IgD-negative memory B cell (primary cell): ENCODE measurements around the gene ARHGAP44. TPM values are rescaled to one million over a fixed set of nuclear protein-coding genes. Genes with fewer than 3 reads are reported as not detected.

Source experiments
- H3K27ac Mint-ChIP-seq, 3 donors: one replicate each; pipeline ENCODE4 v1.8.0; 2020 to 2022; ENCODE audit warnings: mild to moderate bottlenecking in 3 of 3, mixed read lengths in 3 of 3, moderate library complexity in 1 of 3
- H3K27me3 Mint-ChIP-seq: one replicate; pipeline ENCODE4 v1.8.0; 2021; ENCODE audit warnings: mixed read lengths
- H3K36me3 Mint-ChIP-seq: one replicate; pipeline ENCODE4 v1.8.0; 2020; ENCODE audit warnings: mild to moderate bottlenecking, mixed read lengths
- H3K4me1 Mint-ChIP-seq, 3 donors: one replicate each; pipeline ENCODE4 v1.8.0; 2020 to 2022; ENCODE audit warnings: mixed read lengths in 3 of 3, mild to moderate bottlenecking in 1 of 3
- H3K4me3 Mint-ChIP-seq, 4 donors: one replicate each; pipeline ENCODE4 v1.8.0; 2020 to 2022; ENCODE audit warnings: mild to moderate bottlenecking in 4 of 4, mixed read lengths in 4 of 4, moderate library complexity in 3 of 4
- H3K9me3 Mint-ChIP-seq, 3 donors: one replicate each; pipeline ENCODE4 v1.8.0; 2020 to 2021; ENCODE audit warnings: mixed read lengths in 3 of 3, mild to moderate bottlenecking in 1 of 3
- polyA plus RNA-seq: library from polyadenylated mRNA; unstranded; fragments of 300-500 nt; fragmentation: Illumina TruSeq; gene quantifications from one replicate; pipeline ENCODE4 v1.2.3, GENCODE V29; 2021

ARHGAP44 gene
- polyA plus RNA-seq, 1 donor from 2014 or later = 0.90 TPM

DNA sequence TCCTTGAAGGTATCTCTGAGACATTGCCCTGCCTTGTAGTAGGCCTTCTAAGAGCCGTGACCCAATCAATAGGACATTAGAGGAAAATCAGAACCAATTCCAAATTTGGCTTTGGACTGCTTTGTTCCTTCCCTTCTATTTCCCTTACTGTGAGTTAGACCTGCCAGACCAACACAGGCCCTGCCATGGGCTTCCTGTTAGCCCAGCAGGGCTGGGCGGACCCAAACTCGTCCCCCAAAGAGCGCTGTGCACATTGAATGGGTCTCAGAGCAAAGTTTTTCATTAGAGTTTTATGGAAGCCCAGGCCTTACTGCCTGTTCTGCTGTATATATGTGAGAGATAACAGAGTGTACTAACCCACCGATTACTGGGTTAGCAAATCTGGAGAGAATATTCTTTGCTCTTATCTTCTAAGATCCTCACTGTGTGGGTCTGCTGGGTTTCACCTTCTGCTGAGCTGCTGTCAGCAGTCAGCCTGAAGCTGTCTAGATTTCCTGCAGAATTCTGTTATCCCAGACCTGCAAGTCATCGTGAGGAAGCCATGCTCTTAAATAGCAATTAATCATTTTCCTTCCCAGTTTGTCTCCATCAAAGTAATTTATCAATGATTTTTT lies 5.7 kb downstream of the ARHGAP44 start:
- H3K36me3 Mint-ChIP-seq = peaks cover 3% of the 10 kb centered on the region
- peaks cover 4 to 7% (median 5%) of the 10 kb centered on the region in 3 donors for H3K4me1 Mint-ChIP-seq
- no peak overlapping the region for H3K4me3 Mint-ChIP-seq
- peaks cover 4 to 9% (median 5%) of the 10 kb centered on the region in 3 donors for H3K9me3 Mint-ChIP-seq
- H3K27me3 Mint-ChIP-seq = peaks cover 11% of the 10 kb centered on the region
- no peak overlapping the region for H3K27ac Mint-ChIP-seq

DNA sequence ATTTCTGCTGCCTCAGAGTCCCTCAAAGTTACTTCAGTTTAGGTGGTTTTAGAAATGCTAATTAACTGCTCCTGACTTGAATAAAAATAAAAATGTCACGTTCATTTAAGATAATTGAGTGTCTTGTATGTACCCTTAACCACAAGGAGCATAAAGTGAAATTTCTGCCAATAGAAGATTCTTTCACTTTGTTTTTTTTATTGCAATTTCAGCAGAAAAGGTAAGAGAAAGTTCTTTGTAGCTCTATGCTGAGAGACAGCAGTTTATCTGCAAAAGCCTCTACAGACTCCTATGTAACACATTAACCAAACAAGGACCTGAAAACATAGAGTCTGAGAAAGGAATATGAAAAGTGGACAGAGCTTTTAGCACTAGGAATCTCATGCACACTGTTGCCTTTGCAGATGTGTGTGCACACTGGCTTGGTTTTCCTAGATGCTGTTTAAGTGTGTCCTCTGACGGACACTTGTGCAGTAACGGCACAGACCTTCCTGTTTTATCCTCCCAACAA lies 11.6 kb downstream of the ARHGAP44 start:
- Mint-ChIP-seq H3K4me1 (no peaks in the 10 kb centered on the region), H3K27me3 (no peaks in the 10 kb centered on the region), H3K27ac (no peak overlapping the region), H3K9me3 (peaks cover 4 to 9% (median 5%) of the 10 kb centered on the region in 3 donors), H3K4me3 (no peak overlapping the region), H3K36me3 (peaks cover 3% of the 10 kb centered on the region)

DNA sequence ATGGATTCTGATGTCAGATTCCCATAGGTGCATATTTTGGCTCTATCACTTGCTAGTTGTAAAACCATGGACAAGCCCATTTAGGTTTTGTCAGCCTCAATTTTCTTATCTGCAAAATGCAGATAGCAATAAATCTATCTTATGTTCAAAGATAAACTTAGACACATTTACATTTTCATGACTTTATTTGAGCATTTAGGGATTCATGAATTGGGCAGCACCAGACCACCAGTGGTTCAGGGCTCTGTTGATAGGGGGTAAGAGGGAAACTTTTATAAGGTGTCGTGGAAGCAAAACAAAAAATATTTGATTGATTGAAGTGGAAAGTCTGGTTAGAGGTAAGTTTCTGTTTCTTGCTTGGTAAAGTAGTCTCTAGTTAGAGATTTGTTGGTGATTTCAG lies 17.3 kb downstream of the ARHGAP44 start:
- H3K27me3 Mint-ChIP-seq = no peaks in the 10 kb centered on the region
- H3K4me1 Mint-ChIP-seq = peaks cover 0 to 2% (median 0%) of the 10 kb centered on the region in 3 donors
- peak overlapping the region in 1 of 4 donors; percentile 49 for H3K4me3 Mint-ChIP-seq
- H3K36me3 Mint-ChIP-seq = peaks cover 7% of the 10 kb centered on the region
- no peak overlapping the region for H3K27ac Mint-ChIP-seq
- H3K9me3 Mint-ChIP-seq = peaks cover 2 to 17% (median 15%) of the 10 kb centered on the region in 3 donors

DNA sequence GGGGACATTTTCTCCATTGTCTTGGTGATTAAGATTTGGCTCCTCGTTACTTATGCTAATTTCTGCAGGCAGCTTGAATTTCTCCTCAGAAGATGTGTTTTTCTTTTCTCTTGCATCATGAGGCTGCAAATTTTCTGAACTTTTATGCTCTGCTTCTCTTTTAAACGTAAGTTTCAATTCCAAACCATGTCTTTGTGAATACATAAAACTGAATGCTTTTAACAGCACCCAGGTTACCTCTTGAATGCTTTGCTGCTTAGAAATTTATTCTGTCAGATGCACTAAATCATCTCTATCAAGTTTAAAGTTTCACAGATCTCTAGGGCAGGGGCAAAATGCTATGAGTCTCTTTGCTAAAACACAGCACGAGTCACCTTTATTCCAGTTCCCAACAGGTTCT lies 19.4 kb downstream of the ARHGAP44 start:
- Mint-ChIP-seq H3K4me3 (no peak overlapping the region), H3K27me3 (no peaks in the 10 kb centered on the region), H3K36me3 (peaks cover 7% of the 10 kb centered on the region), H3K4me1 (peaks cover 2 to 4% (median 3%) of the 10 kb centered on the region in 3 donors), H3K27ac (no peak overlapping the region), H3K9me3 (peaks cover 2 to 17% (median 15%) of the 10 kb centered on the region in 3 donors)

DNA sequence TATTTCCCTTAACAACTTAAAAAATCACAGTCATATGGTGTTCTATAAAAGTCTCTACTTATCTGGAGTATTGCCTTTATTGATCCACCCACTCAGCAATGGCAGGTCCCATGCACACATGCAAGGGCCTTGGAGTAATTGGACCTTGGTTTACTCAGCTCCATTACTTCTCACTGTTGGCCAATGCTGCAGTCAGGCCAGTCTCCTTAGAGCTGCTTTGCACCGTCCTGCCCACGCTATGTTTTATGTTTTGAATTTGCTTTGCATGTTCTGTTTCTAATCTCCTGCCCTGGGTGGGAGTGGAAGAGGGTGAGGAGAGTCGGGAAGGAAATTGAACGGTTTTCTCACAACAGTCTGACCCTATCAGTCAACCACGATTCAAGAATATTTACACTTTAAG lies 23.6 kb downstream of the ARHGAP44 start:
- Mint-ChIP-seq H3K4me3 (peak overlapping the region in 1 of 4 donors; percentile 30), H3K4me1 (peaks cover 10 to 24% (median 13%) of the 10 kb centered on the region in 3 donors), H3K36me3 (peaks cover 5% of the 10 kb centered on the region), H3K27ac (no peak overlapping the region), H3K27me3 (no peaks in the 10 kb centered on the region), H3K9me3 (peaks cover 2 to 12% (median 10%) of the 10 kb centered on the region in 3 donors)

DNA sequence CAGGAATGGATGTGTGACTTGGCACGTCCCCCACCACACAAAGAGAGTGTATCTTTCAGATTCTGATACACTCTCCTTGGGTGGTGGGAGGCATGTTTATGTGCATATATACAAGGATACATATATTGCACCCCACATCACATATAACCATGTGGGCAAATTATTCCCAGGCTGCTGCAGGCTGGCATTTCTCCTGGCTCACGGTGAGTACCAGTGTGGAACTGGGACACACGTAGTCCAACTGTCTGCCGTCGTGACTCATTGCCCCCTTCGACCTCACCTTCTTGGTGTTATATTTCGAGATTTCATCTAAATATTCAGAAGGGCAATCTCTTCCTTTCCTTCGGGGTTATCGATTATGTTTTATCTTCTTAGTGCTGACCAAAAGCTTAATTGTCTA lies 24.4 kb downstream of the ARHGAP44 start:
- peaks cover 10 to 24% (median 13%) of the 10 kb centered on the region in 3 donors for H3K4me1 Mint-ChIP-seq
- H3K27ac Mint-ChIP-seq = no peak overlapping the region
- no peak overlapping the region for H3K4me3 Mint-ChIP-seq
- H3K27me3 Mint-ChIP-seq = no peaks in the 10 kb centered on the region
- peaks cover 5% of the 10 kb centered on the region for H3K36me3 Mint-ChIP-seq
- H3K9me3 Mint-ChIP-seq = peaks cover 2 to 10% (median 10%) of the 10 kb centered on the region in 3 donors

DNA sequence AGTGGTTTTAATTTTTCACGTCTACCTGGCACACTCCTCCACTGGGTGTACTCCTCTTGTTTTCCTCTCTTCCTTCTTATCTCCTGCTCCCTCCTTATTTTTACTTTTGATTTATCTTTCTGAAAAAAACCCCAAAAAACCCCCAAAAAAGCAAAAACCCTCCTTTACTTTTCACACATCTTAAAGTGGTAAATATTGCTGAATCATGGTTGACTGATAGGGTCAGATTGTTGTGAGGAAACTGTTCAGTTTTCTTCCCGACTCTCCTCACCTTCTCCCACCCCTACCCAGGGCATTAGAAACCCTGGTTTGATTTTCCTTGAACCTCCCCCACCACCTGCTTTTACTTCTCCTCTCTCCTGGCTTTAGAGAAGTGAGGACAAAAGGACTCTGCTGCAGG lies 25.4 kb downstream of the ARHGAP44 start:
- H3K9me3 Mint-ChIP-seq = peaks cover 0 to 5% (median 2%) of the 10 kb centered on the region in 3 donors
- no peaks in the 10 kb centered on the region for H3K27me3 Mint-ChIP-seq
- no peak overlapping the region for H3K4me3 Mint-ChIP-seq
- peaks cover 10 to 24% (median 13%) of the 10 kb centered on the region in 3 donors for H3K4me1 Mint-ChIP-seq
- no peak overlapping the region for H3K27ac Mint-ChIP-seq
- peaks cover 2% of the 10 kb centered on the region for H3K36me3 Mint-ChIP-seq

DNA sequence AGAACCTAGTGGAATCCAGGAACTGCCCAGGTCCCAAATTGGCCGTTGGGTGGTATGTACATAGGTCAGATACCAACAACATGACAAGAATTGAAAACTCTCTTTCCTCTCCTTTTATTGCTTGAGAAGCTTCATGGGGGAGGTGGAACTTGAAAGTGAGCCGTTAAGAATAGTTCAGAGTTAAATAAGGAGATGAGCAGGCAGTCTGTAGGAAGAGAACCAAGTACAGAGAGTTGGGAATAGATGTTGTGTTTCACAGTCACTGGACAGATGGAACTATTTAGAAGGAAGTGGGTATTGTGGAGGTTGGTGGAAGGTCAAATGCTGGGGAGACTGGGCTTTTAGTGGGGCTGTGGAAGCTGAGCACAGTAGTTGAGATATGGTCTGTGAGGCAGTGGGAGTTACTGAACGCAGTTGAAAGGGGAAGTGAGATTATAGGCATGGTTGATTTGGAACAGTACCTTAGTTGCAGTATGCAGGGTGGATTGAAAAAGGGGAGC lies 26.4 kb downstream of the ARHGAP44 start:
- peaks cover 0 to 5% (median 0%) of the 10 kb centered on the region in 3 donors for H3K9me3 Mint-ChIP-seq
- H3K36me3 Mint-ChIP-seq = no peaks in the 10 kb centered on the region
- H3K4me1 Mint-ChIP-seq = peaks cover 10 to 24% (median 13%) of the 10 kb centered on the region in 3 donors
- H3K27ac Mint-ChIP-seq = no peak overlapping the region
- H3K4me3 Mint-ChIP-seq = peak overlapping the region in 3 of 4 donors; percentile 3 to 67 (median 6)
- no peaks in the 10 kb centered on the region for H3K27me3 Mint-ChIP-seq

DNA sequence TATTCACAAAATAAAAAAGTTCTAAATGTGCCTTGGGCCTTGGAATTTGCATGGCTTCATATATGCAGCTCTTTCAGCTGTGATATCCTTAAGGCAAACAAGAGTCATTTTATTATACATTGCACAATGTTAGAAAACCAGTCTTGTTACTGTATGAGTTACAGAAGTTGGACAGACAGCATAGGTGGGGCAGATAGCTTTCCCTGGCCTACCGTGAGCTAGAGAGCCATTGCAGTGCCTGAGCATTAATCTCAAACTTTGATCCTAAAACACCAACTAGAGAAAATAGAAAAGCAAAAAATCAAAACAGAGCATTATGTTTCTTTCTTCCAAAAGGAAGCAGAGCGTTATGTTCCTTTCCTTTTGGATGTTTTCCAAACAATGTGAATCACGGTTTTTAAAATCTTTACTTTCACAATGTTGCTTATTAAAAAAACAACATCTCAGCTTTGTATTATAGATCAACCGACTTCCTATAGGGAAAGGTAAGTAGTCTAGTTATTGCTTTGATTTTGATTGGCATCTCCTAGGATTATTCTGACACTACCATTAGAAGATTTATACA lies 32.2 kb downstream of the ARHGAP44 start:
- no peak overlapping the region for H3K4me3 Mint-ChIP-seq
- no peaks in the 10 kb centered on the region for H3K27me3 Mint-ChIP-seq
- H3K36me3 Mint-ChIP-seq = no peaks in the 10 kb centered on the region
- no peak overlapping the region for H3K27ac Mint-ChIP-seq
- peaks cover 0 to 5% (median 0%) of the 10 kb centered on the region in 3 donors for H3K9me3 Mint-ChIP-seq
- peaks cover 0 to 4% (median 3%) of the 10 kb centered on the region in 3 donors for H3K4me1 Mint-ChIP-seq

DNA sequence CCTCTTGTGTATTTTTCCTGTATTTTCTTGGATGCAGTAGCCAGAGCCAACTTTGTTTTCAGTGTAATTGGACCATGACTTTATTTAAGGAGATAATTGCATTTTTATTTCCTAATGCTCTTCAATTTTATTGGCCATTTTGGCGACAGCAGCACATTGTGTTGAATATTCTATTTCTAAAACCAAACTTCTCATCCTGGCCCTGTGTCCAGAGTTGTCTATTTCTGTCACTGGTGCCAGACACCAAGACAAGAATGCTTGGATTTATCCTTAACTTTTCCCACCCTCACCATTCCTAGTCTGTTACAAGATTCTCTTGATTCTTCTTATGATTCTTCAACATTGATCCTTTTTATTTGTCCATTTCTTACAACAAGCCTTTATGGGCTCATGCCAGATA lies 37.1 kb downstream of the ARHGAP44 start:
- H3K27ac Mint-ChIP-seq = peak overlapping the region in 1 of 3 donors; percentile 20
- no peaks in the 10 kb centered on the region for H3K36me3 Mint-ChIP-seq
- no peaks in the 10 kb centered on the region for H3K27me3 Mint-ChIP-seq
- H3K4me3 Mint-ChIP-seq = no peak overlapping the region
- H3K4me1 Mint-ChIP-seq = no peaks in the 10 kb centered on the region
- peaks cover 0 to 7% (median 5%) of the 10 kb centered on the region in 3 donors for H3K9me3 Mint-ChIP-seq

DNA sequence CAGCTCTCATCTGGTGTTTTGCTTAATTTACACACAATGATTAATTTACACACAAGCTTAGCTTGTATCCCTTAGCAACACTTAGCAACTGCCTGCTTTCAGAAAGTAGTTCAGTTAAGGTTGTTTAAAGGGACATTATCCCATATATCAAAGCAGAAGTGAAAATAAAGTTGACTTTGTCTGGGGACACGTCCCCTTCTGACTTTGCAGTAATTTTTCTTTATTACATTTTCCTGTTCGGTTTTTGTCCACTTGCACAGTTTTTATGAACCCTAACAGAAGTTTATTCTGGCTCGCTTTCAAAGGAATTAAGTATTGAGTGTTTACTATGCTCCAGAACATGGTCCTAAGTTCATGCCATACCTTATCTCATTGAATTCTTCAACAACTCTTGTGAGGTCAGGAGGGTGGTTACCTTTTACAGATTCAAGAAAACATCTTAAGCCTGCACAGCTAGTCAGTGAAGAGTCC lies 41.5 kb downstream of the ARHGAP44 start:
- no peak overlapping the region for H3K27ac Mint-ChIP-seq

DNA sequence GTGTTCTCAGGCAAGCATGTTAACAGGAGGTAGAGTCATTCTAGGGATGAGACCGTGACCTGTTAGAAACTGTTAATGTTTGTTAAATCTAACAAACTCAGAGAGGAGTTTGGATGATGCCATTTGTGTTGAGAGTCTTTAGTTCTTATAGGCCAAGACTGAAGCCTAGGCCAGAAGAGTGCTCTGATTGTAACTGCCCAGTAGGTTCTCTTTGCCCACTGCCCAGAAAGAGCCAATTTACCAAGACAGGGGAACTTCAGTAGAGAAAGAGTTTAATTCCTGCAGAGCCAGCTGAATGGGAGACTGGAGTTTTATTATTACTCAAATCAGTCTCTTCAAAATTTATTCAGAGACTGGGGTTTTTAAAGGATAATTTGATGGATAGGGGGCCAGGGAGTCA lies 42.5 kb downstream of the ARHGAP44 start:
- Mint-ChIP-seq H3K9me3 (peaks cover 6 to 21% (median 11%) of the 10 kb centered on the region in 3 donors), H3K27me3 (no peaks in the 10 kb centered on the region), H3K4me1 (no peaks in the 10 kb centered on the region), H3K27ac (no peak overlapping the region), H3K4me3 (no peak overlapping the region), H3K36me3 (no peaks in the 10 kb centered on the region)

More for the DNA sequence above, 41.5 kb downstream of the ARHGAP44 start:
- H3K27me3 Mint-ChIP-seq = no peaks in the 10 kb centered on the region
- no peaks in the 10 kb centered on the region for H3K4me1 Mint-ChIP-seq
- no peak overlapping the region for H3K4me3 Mint-ChIP-seq
- H3K36me3 Mint-ChIP-seq = no peaks in the 10 kb centered on the region
- H3K9me3 Mint-ChIP-seq = peaks cover 6 to 21% (median 11%) of the 10 kb centered on the region in 3 donors

DNA sequence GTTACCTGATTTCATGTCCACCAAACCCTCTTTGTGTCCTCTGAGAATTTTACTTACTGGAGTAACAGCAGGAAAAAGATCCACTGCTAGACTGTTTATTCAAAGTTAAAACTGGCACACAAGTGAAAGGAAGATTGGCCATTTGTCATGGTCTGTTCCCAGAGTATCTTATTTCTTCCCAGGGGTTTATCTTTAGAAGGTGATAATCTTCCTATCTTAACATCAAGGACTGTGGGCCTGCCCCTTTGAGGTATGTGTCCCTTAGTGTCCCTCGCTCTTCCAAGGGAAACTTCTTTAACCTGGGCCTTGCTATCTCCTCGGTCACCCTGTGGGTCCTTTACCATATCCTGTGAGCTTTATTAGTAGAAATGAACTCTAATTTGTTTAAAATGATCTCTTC lies 49.7 kb downstream of the ARHGAP44 start:
- Mint-ChIP-seq H3K27me3 (no peaks in the 10 kb centered on the region), H3K36me3 (no peaks in the 10 kb centered on the region), H3K4me3 (no peak overlapping the region), H3K9me3 (peaks cover 0 to 7% (median 2%) of the 10 kb centered on the region in 3 donors), H3K4me1 (no peaks in the 10 kb centered on the region), H3K27ac (no peak overlapping the region)

DNA sequence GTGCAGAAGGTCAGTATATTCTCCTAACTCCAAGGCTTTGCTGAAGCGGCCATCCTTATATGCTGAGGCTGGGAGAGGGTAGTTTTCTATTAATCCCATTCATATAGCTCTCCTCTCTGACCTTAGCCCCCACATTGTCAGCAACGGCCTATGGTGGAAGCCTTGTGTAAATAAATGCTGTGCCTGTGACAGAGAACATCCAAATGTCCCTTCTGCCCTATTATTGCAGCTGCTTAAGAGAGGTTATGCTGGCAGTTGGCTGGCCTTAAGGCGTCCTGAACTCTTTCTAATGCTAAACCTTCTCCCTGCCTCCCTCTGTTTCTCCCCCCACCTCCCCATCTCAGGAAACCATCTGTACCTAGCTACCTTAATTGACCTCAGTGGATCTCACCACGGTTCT lies 53.6 kb downstream of the ARHGAP44 start:
- Mint-ChIP-seq H3K4me3 (no peak overlapping the region), H3K36me3 (no peaks in the 10 kb centered on the region), H3K4me1 (no peaks in the 10 kb centered on the region), H3K9me3 (peaks cover 0 to 10% (median 2%) of the 10 kb centered on the region in 3 donors), H3K27me3 (no peaks in the 10 kb centered on the region), H3K27ac (peak overlapping the region in 1 of 3 donors; percentile 71)

DNA sequence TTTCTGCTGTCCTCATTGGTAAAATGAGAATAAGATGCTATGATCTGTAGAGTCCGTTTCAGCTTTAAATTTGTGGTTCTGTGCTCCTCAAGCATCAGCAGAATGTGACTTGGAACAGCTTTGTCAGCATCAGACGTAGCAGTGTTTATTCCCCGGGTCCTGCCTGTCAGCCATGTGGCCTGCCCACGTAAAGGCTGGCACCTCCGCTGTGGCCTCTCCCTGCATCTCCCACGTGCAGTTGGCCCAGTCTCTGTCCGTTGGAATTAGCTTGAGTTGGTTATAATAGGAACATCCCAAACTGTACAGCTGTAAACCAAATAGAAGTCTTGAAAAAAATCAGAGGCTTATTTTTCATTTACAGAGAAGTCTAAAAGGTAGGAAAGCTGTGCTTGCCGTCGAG lies 61.7 kb downstream of the ARHGAP44 start:
- H3K27ac Mint-ChIP-seq = no peak overlapping the region
- no peaks in the 10 kb centered on the region for H3K36me3 Mint-ChIP-seq
- no peak overlapping the region for H3K4me3 Mint-ChIP-seq
- no peaks in the 10 kb centered on the region for H3K4me1 Mint-ChIP-seq
- H3K27me3 Mint-ChIP-seq = peaks cover 3% of the 10 kb centered on the region
- H3K9me3 Mint-ChIP-seq = no peaks in the 10 kb centered on the region
